Neural crest cell (in vitro differentiated cells): ENCODE data around the gene ZNF57. TPM values are rescaled to one million over a fixed set of nuclear protein-coding genes. Genes with fewer than 3 reads are reported as not detected.
"Not testable (repeated sequence)": the region's sequence is repeated elsewhere in the genome, so short reads cannot be mapped to it uniquely, and the experiment has no call there.

Source experiments
- DNase-seq: peaks from one replicate; pipeline ENCODE4 v3.0.0; 2021; ENCODE audit warnings: low read depth, mixed read lengths, low spot score
- H3K27ac Mint-ChIP-seq: one replicate; pipeline ENCODE4 v1.8.0; 2021; ENCODE audit warnings: mild to moderate bottlenecking, mixed read lengths; ENCODE audit not compliant: unreplicated experiment
- H3K27me3 Mint-ChIP-seq: 2 replicates; pipeline ENCODE4 v1.8.0; 2021; ENCODE audit warnings: low read depth, mild to moderate bottlenecking, mixed read lengths
- H3K36me3 Mint-ChIP-seq: 2 replicates; pipeline ENCODE4 v1.8.0; 2021; ENCODE audit warnings: low read depth, mild to moderate bottlenecking, mixed read lengths
- H3K4me1 Mint-ChIP-seq: 2 replicates; pipeline ENCODE4 v1.8.0; 2021; ENCODE audit warnings: mixed read lengths
- H3K4me3 Mint-ChIP-seq: one replicate; pipeline ENCODE4 v1.8.0; 2021; ENCODE audit warnings: mild to moderate bottlenecking, mixed read lengths
- H3K9me3 Mint-ChIP-seq: 2 replicates; pipeline ENCODE4 v1.8.0; 2021; ENCODE audit warnings: mixed read lengths
- total RNA-seq: library from RNA; stranded (reverse); gene quantifications from 2 replicates; pipeline ENCODE4 v1.2.1, GENCODE V29; 2021
- TF ChIP-seq, protein P1 (sequence below): fragments of 200-600 bp; sonication (generic); conservative IDR thresholded peaks from 2 replicates; pipeline ENCODE4 v1.5.0; 2021; ENCODE audit warnings: antibody characterized with exemption, mild to moderate bottlenecking

The ZNF57 gene
- total RNA-seq, 1 donor from 2014 or later, result 4.2 TPM

DNA sequence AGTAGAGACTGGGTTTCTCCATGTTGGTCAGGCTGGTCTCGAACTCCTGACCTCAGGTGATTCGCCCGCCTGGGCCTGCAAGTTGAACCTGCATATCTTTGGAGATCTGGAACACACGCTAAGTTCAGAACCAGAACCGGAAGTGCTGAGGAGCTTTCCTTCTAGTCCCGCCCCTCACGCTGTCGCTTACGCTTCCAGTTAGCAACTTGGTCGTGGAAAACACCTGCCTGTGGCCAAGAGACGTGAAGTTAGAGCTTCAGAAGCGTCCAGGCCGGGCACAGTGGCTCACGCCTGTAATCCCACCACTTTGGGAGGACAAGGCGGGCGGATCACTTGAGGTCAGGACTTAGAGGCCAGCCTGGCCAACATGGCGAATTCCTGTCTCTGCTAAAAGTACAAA lies 15.0 kb upstream of the ZNF57 start:
- no peak overlapping the region for H3K27ac Mint-ChIP-seq
- TF ChIP-seq, protein P1, sequence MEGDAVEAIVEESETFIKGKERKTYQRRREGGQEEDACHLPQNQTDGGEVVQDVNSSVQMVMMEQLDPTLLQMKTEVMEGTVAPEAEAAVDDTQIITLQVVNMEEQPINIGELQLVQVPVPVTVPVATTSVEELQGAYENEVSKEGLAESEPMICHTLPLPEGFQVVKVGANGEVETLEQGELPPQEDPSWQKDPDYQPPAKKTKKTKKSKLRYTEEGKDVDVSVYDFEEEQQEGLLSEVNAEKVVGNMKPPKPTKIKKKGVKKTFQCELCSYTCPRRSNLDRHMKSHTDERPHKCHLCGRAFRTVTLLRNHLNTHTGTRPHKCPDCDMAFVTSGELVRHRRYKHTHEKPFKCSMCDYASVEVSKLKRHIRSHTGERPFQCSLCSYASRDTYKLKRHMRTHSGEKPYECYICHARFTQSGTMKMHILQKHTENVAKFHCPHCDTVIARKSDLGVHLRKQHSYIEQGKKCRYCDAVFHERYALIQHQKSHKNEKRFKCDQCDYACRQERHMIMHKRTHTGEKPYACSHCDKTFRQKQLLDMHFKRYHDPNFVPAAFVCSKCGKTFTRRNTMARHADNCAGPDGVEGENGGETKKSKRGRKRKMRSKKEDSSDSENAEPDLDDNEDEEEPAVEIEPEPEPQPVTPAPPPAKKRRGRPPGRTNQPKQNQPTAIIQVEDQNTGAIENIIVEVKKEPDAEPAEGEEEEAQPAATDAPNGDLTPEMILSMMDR, result no peak
- DNase-seq, result no peak
- no peaks in the 10 kb centered on the region for H3K36me3 Mint-ChIP-seq
- H3K4me1 Mint-ChIP-seq, result peaks cover 8% of the 10 kb centered on the region
- peaks cover 6% of the 10 kb centered on the region for H3K27me3 Mint-ChIP-seq
- H3K9me3 Mint-ChIP-seq, result no peaks in the 10 kb centered on the region
- no peak overlapping the region for H3K4me3 Mint-ChIP-seq

DNA sequence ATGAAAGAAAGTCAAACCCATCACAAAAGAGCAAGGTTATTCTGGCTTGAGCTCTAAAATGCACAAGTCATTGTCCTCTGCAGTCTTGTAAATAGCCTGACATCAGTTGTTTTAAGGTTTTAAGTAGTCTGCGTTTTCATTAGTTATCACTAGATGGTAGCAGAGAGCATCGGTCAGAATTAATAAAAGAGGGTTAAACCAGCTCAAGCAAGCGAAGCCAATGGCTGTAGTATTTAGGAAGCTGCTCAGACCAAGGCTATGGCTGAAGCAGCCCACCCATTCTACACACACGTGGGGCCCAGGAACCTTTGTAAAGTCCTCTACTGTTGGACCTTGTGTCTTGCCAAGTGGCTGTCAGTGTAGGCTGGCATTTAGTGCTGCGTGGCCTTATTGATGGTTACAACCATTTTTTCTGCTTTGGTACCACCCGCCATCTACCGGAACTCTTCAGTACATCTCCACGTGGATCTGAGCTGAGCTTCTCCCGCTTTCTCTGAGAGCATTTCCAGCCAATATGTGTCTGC lies 13.3 kb upstream of the ZNF57 start:
- no peaks in the 10 kb centered on the region for H3K36me3 Mint-ChIP-seq
- H3K9me3 Mint-ChIP-seq, result no peaks in the 10 kb centered on the region
- TF ChIP-seq, protein P1, result peak; percentile 72
- H3K27me3 Mint-ChIP-seq, result peaks cover 14% of the 10 kb centered on the region
- H3K4me1 Mint-ChIP-seq, result peaks cover 8% of the 10 kb centered on the region
- H3K27ac Mint-ChIP-seq, result no peak overlapping the region
- H3K4me3 Mint-ChIP-seq, result no peak overlapping the region
- DNase-seq, result no peak

DNA sequence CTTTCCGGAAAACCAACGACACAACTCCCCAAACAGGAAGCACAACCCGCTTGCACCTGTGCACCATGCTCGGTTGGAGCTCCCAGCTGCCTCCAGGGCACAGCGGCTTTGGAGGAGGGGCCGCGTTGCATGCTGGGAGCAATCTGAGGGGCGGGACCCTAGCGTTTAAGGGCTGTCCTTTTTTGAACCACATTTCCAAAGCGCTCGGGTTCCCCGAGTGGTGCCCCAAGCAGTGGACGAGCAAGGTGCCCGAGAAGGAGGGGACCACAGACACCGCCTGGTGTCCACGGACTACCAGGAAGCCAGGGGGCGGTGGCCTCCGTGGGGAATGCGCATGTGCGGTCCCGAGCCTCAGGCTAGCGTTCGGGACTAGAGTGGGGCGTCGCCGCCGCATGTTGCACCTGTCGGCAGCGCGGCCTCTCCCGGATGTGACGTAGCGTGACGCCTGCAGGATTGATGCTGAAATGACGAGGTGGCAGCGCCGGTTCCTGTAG lies 11.9 kb upstream of the ZNF57 start:
- peaks cover 19% of the 10 kb centered on the region for H3K27me3 Mint-ChIP-seq
- no peak overlapping the region for H3K4me3 Mint-ChIP-seq
- H3K4me1 Mint-ChIP-seq, result peaks cover 8% of the 10 kb centered on the region
- H3K27ac Mint-ChIP-seq, result no peak overlapping the region
- no peaks in the 10 kb centered on the region for H3K9me3 Mint-ChIP-seq
- TF ChIP-seq, protein P1, result no peak
- H3K36me3 Mint-ChIP-seq, result no peaks in the 10 kb centered on the region
- DNase-seq, result no peak

DNA sequence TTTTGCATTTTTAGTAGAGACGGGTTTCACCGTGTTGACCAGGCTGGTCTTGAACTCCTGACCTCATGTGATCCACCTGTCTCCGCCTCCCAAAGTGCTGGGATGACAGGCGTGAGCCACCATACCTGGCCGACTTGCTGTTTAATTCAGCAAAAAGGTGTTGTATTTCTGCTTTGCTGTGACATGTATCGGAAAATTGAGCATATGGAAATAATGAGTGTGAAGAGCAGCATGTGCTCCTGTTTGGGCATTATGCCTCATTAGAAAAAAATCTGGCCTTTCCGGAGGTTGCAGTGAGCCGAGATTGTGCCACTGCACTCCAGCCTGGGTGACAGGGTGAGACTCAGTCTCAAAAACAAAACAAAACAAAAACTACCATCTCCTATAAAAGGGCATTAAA lies 10.2 kb upstream of the ZNF57 start:
- not testable (repeated sequence) for H3K4me1 Mint-ChIP-seq, DNase-seq, H3K9me3 Mint-ChIP-seq, H3K4me3 Mint-ChIP-seq, H3K36me3 Mint-ChIP-seq, H3K27ac Mint-ChIP-seq
- H3K27me3 Mint-ChIP-seq, result peaks cover 21% of the 10 kb centered on the region

DNA sequence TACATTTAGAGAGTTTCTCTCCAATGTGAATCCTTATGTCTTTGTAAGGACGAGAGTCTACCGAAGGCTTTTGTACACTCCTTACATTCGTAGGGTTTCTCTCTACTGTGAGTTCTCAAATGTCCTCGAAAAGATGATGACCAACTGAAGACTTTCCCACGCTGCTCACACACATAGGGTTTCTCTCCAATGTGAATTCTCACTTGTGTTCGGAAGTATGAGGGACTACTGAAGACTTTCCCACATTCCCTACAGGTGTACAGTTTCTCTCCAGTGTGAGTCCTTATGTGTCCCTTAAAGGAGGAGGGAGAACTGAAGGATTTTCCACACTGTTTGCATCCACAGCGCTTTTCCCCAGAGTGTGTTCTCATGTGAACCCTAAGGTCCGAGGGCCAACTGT lies 4.0 kb upstream of the ZNF57 start:
- peaks cover 13% of the 10 kb centered on the region for H3K9me3 Mint-ChIP-seq

DNA sequence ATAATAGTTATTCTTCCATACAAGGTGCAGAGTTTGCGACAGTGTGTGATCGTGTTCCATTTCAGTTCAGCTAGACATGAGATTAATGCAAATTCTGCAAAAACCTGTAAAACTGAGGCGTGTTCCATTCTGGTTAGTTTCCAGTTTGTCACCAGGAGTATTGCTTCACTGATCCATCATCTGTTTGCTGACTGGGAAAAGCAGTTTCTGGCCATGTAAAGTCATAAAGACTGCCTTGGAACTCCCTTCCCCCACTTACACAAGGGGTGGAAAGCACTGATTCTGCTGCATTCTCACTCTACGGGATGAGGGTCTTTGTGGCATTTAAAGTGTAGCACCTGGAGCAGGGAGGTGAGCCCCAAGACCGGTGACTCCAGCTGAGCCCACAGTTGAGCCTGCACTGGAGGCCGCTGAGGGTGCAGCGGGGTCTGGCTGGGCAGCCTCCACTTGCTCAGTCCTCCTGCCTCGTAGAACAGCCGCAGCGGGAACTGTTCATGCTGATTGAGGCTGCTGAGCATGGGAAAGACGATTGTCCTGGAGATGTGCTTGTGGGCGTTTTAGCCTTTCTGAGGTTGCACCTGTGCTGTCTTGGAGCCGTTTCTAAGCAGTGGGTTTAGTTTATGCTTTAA lies 2.0 kb downstream of the ZNF57 start:
- peaks cover 4% of the 10 kb centered on the region for H3K36me3 Mint-ChIP-seq
- peak overlapping the region; percentile 100 for H3K4me3 Mint-ChIP-seq
- no peak for DNase-seq
- no peak overlapping the region for H3K27ac Mint-ChIP-seq
- H3K9me3 Mint-ChIP-seq, result peaks cover 5% of the 10 kb centered on the region
- TF ChIP-seq, protein P1, result no peak
- peaks cover 5% of the 10 kb centered on the region for H3K27me3 Mint-ChIP-seq
- peaks cover 20% of the 10 kb centered on the region for H3K4me1 Mint-ChIP-seq

More for the DNA sequence above, 4.0 kb upstream of the ZNF57 start:
- H3K27me3 Mint-ChIP-seq, result peaks cover 16% of the 10 kb centered on the region
- H3K4me3 Mint-ChIP-seq, result no peak overlapping the region
- DNase-seq, result no peak
- no peak overlapping the region for H3K27ac Mint-ChIP-seq
- H3K4me1 Mint-ChIP-seq, result peaks cover 9% of the 10 kb centered on the region
- peaks cover 7% of the 10 kb centered on the region for H3K36me3 Mint-ChIP-seq
- TF ChIP-seq, protein P1, result no peak

DNA sequence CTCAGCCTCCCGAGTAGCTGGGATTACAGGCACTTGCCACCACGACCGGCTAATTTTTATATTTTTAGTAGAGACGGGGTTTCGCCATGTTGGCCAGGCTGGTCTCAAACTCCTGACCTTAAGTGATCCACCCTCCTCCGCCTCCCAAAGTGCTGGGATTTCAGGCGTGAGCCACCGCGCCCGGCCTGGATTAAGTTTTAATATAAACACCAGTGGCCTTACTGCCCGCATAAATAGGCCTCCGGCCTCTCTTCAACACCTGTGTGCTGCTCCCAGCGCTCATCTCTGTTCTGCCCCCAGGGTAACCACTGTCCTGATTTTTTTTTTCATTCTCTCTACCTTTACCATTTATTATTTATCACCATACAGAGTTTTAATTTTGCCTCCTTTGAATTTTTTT lies 2.6 kb downstream of the ZNF57 start:
- Mint-ChIP-seq H3K4me3 (peak overlapping the region; percentile 54), H3K4me1 (peaks cover 20% of the 10 kb centered on the region)
- not testable (repeated sequence) for DNase-seq, H3K36me3 Mint-ChIP-seq, H3K27ac Mint-ChIP-seq, H3K9me3 Mint-ChIP-seq, H3K27me3 Mint-ChIP-seq
